GM21786 (cell line): ENCODE measurements around the gene NSUN3.

Experiments used
- ATAC-seq: cut with Tn5 transposase; IDR thresholded peaks from one replicate; pipeline ENCODE4 v1.9.1; 2021; ENCODE audit not compliant: unreplicated experiment

The NSUN3 gene

GRCh38 chr3:94117729-94118128 is 54.9 kb downstream of the NSUN3 start:
- no peak for ATAC-seq

DNA sequence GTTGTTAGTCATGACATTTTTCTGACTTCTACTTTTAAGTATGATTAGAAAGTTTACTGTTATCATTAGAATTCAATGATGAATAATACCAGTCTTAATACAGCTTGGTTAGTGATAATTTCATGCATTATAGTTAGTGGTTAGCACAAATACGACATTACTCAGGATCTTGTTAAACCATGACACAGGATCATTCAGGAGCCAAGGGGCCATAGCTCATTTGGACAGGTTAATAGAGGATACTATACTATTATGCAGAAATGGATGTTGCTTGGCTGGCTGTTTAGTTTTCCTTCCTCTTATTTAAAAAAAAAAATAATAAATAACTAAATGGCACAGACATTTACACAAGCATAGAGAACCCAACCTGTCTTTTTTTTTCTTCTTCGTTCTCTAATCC is 55.5 kb downstream of the NSUN3 start:
- no peak for ATAC-seq

GRCh38 chr3:94121161-94121560 is 58.3 kb downstream of the NSUN3 start:
- ATAC-seq: no peak

DNA sequence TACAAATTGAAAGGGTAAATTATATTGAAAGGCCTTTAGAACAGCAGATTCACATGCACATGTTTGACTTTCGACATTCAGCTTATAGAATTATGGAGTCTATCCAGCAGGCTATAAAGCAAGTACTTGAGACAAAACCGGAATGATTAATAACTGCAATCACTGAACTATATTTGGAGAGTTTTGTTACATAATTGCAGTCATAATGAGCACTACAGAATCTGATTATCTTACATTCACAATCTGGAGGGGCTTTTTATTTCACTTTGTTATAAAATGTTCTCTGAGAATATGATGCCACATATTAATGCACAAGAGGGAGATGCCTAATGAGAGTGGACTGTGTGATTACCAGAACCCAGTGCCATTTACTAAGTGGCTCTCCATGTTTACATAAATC is 64.3 kb downstream of the NSUN3 start:
- no peak for ATAC-seq

DNA sequence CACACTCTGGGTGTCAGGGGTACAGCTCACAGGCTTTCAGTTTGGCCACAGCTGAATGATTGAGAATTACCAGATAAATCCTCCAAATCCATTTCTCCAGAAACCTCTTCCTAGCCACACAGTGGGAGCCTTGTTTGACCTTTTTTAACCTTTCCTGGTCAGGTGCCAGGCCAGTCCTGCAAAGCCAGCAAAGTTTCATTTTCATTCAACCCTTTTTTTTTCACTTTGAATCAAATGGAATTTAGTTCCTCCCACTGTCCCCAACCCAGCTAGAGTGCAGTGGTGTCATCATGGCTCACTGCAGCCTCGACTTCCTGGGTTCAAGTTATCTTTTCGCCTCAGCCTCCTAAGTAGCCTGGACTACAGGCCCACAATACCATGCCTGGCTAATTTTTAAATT is 67.8 kb downstream of the NSUN3 start:
- ATAC-seq: no peak

- ATAC-seq: no peak
Measured at GRCh38 chr3:94132777-94133176, 69.9 kb downstream of the NSUN3 start.

GRCh38 chr3:94136133-94136532 is 73.3 kb downstream of the NSUN3 start:
- ATAC-seq: no peak

- ATAC-seq: no peak
Measured at GRCh38 chr3:94137377-94137776, 74.5 kb downstream of the NSUN3 start.

GRCh38 chr3:94146455-94146854 is 83.6 kb downstream of the NSUN3 start:
- ATAC-seq: no peak

GRCh38 chr3:94147012-94147411 is 84.2 kb downstream of the NSUN3 start:
- no peak for ATAC-seq

- ATAC-seq: no peak
Measured at GRCh38 chr3:94150113-94150512, 87.3 kb downstream of the NSUN3 start.

GRCh38 chr3:94156626-94157025 is 93.8 kb downstream of the NSUN3 start:
- no peak for ATAC-seq

GRCh38 chr3:94158512-94158911 is 95.7 kb downstream of the NSUN3 start:
- ATAC-seq: no peak

DNA sequence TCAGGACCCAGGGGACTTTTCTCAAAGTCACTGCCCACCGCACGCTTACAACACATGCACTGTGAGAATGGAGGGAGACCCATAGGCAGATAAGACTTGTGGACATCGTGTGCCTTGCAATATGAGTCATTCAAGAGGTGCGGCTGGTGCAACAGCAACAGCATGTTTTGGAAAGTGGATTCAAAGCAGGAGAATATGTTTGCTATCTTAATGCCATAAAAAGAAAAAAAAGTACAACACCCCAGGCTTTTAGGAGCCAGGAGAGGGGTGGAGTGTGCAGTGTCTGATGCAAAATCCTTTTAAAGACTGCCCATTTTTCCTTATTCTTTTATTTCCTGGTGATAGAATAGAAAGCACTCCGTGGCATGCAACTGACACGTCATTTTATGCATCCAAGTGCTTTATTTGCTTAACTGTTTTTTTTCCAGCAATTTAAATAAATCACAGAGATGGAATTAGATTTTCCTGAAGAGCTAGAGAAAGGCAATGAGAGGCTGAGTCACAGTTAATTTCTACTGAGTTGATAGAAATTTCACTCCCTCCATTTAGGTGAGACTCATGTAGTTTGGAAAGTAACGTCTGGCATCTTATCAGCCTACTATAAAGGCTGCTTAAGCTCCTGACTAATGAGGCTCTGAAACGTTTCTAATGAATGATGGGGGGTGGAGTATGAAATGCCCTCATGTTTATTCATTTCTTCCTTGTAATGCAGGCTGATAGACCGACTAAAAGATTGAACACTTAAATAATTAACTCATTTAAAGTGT is 96.4 kb downstream of the NSUN3 start:
- no peak for ATAC-seq

- ATAC-seq: peak; percentile 62
Measured at GRCh38 chr3:94162700-94163099, 99.8 kb downstream of the NSUN3 start.

DNA sequence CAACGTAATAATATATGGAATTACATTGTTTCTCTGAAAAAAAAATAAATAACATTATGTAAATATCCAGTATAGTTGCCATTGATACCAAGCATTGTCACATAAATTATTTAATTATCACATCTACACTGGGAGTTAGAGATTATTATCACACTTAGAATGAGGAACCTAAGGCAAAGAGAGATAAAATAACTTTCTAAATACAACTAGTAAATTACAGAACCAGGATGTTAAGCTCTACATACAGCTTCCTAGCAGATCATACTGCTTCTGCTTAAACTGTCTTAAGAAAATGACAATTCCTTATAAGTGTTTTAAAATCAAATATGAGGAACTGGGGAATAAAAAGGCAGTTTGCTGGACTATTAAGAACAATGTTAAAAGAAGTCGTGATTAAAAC is 104.5 kb downstream of the NSUN3 start:
- no peak for ATAC-seq

DNA sequence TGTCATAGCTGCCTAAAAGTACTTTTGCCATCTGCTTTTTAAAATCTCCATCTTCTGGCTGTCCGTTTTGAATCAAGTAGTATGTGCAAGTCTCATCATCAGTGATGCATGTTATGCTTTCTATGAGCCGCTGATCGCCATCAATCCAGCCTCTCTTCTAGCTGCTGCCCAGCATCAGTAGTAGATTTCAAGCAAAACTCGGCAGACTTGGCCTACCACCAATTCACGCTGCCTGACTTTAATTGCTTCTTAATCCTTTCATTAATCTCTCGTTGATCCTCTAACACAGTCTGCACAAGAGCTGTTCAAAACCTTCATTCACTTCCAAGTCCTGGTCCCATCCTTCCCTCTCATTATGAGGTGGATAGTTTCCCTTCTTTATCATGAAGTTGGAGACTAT is 104.9 kb downstream of the NSUN3 start:
- no peak for ATAC-seq

DNA sequence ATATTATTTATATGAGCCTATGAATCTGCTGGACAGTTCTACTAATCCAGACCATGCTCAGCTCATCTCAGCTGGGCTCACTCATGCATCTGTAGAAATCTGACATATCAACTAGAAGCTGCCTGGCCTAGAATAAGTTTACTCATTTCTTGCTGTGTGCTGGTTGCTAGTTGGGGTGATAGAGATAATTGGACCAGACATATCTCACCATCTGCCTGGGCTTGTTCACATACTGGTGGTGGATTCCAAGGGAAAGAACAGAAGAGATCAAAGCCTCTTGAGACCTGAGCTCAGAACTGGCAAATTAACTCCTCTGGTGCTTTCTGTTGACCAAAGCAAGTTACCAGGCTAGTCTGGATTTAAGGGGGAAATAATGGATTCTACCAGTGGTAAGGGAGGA is 109.1 kb downstream of the NSUN3 start:
- ATAC-seq: no peak

GRCh38 chr3:94172695-94173310 is 109.9 kb downstream of the NSUN3 start:
- no peak for ATAC-seq

- no peak for ATAC-seq
Measured at GRCh38 chr3:94173673-94174434, 111.0 kb downstream of the NSUN3 start.

- ATAC-seq: no peak
Measured at GRCh38 chr3:94175677-94176076, 112.8 kb downstream of the NSUN3 start.
